WTC11 (cell line): Measurements from ENCODE around the gene MYH14.

Experiments
- ATF1 ChIP-seq: sonication (generic); formaldehyde crosslinking; IDR thresholded peaks from 2 replicates; pipeline ENCODE4 v1.8.1; 2023; ENCODE audit warnings: mild to moderate bottlenecking, moderate library complexity, missing genetic modification reagents
- CTCF ChIP-seq: fragments of 200-600 bp; IDR thresholded peaks from 2 replicates; pipeline ENCODE4 v1.8.0; 2022; ENCODE audit warnings: antibody characterized with exemption
- TF ChIP-seq, protein P1 (sequence below): sonication (generic); formaldehyde crosslinking; IDR thresholded peaks from 2 replicates; pipeline ENCODE4 v1.8.0; 2023; ENCODE audit warnings: mild to moderate bottlenecking, missing genetic modification reagents
- TF ChIP-seq, protein P2 (sequence below): sonication (generic); formaldehyde crosslinking; IDR thresholded peaks from 2 replicates; pipeline ENCODE4 v1.8.1; 2023; ENCODE audit warnings: mild to moderate bottlenecking, missing genetic modification reagents, moderate library complexity

DNA sequence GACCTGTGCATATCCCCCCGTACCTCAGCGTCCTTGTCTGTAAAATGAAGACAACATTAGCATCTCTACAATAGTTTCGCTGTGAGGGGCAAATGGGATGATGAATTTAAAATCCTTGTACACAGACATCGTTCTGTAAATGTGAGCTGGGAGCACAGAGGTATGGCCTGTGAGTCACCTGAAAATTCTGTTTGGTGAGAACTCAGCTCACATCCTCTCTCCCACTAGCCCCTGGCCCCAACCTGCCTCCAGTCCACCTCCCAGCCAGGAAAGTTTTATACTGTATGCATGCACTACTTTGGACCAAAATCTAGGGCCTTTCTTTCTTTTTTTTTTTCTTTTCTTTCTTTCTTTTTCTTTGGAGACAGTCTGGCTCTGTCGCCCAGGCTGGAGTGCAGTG lies 31.7 kb upstream of the MYH14 start:
- TF ChIP-seq, protein P1, sequence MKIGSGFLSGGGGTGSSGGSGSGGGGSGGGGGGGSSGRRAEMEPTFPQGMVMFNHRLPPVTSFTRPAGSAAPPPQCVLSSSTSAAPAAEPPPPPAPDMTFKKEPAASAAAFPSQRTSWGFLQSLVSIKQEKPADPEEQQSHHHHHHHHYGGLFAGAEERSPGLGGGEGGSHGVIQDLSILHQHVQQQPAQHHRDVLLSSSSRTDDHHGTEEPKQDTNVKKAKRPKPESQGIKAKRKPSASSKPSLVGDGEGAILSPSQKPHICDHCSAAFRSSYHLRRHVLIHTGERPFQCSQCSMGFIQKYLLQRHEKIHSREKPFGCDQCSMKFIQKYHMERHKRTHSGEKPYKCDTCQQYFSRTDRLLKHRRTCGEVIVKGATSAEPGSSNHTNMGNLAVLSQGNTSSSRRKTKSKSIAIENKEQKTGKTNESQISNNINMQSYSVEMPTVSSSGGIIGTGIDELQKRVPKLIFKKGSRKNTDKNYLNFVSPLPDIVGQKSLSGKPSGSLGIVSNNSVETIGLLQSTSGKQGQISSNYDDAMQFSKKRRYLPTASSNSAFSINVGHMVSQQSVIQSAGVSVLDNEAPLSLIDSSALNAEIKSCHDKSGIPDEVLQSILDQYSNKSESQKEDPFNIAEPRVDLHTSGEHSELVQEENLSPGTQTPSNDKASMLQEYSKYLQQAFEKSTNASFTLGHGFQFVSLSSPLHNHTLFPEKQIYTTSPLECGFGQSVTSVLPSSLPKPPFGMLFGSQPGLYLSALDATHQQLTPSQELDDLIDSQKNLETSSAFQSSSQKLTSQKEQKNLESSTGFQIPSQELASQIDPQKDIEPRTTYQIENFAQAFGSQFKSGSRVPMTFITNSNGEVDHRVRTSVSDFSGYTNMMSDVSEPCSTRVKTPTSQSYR (CRISPR knock-in tag) = no peak
- TF ChIP-seq, protein P2, sequence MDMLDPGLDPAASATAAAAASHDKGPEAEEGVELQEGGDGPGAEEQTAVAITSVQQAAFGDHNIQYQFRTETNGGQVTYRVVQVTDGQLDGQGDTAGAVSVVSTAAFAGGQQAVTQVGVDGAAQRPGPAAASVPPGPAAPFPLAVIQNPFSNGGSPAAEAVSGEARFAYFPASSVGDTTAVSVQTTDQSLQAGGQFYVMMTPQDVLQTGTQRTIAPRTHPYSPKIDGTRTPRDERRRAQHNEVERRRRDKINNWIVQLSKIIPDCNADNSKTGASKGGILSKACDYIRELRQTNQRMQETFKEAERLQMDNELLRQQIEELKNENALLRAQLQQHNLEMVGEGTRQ (CRISPR knock-in tag) = no peak
- no peak for TF ChIP-seq ATF1 (CRISPR knock-in tag)
- TF ChIP-seq CTCF = no peak
